Posterior cingulate gyrus (tissue), 11 donors: ENCODE measurements around the gene MKNK2.

Experiments used
- DNase-seq, 10 donors: peaks; one replicate each; pipeline versions ENCODE4 v3.0.0 to v3.0.0-alpha.2; 2020 to 2021; ENCODE audit warnings: mixed read lengths in 3 of 10
- intact Hi-C: fragments of 100-400 bp; cut with DNase I; formaldehyde crosslinking; loops from one replicate; pipeline ENCODE4 v1.15.1; 2023

MKNK2 gene

DNA sequence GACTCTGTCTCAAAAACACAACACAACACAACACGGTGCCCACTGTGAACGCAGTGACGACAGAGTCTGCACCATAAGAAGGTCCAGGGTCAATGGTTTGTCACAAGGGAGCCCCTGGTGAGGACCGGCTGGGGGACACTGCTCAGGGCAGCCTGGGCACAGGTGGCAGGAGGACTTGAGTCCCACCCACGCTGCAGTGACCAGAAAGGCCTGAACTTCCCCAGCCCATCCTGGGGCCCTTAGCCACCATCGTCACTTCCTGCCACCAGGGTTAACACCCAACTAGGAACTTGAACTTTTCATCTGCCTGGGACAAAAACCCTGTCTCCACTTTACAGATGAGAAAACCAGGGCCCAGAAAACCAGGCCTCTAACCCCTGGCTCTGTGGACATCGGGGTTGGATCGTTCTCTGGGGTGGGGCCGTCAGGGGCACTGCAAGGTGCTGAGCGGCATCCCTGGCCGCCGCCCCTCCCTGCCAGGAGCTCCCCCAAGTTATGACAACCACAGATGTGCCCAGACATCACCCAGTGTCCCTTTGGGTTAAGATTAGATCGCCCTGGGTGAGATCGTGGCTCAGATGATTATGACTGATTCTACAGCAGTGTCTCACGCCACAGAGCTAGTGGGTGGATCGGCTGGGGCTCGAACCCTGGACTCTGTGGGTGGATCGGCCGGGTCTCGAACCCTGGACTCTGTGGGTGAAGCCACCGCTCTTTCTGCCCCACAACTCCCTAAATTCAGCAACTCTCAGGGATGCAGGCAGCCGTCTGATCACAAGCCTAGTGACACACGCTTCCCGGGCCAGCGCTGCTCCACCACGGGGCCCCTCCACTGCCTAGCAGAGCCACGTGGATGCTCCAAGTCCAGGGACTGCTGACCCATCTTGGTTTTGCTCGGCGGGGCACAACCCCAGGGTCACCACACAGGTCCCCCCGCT, 31.1 kb upstream of the MKNK2 start:
- DNase-seq = peak in 1 of 10 donors; percentile 76
- intact Hi-C loops = no loop called here

GRCh38 chr19:2080336-2080988, 29.4 kb upstream of the MKNK2 start:
- intact Hi-C loops = no loop called here
- peak in 1 of 10 donors; percentile 59 for DNase-seq

GRCh38 chr19:2079865-2080301, 28.8 kb upstream of the MKNK2 start:
- peak in 1 of 10 donors; percentile 78 for DNase-seq
- intact Hi-C loops = no loop called here

- DNase-seq = peak in 1 of 10 donors; percentile 79
- intact Hi-C loops = no loop called here
These were observed 28.2 kb upstream of the MKNK2 start for GRCh38 chr19:2079076-2079864.

- intact Hi-C loops = no loop called here
- peak in 2 of 10 donors; percentile 63 to 69 for DNase-seq
These were observed 27.0 kb upstream of the MKNK2 start for GRCh38 chr19:2077833-2078619.

DNA sequence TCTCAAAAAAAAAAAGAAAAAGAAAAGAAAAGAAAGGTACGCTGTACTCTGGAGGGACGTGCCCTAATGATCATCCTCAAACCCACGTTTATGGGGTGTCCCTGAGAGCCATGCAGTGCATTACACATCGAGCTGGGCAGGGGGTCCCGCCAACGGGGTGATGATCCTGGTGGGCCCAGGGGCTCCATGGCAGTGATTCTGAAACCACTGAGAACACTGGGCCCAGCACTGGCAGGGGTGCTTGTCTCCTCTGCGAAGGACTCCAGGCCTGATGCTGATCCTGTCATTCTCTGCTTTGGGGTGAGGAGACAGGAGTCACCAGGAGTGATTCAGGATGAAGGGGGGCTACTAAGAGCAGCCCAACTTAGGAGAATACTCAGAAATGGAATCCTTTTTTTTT, 26.4 kb upstream of the MKNK2 start:
- no peak for DNase-seq
- intact Hi-C loops = no loop called here

DNA sequence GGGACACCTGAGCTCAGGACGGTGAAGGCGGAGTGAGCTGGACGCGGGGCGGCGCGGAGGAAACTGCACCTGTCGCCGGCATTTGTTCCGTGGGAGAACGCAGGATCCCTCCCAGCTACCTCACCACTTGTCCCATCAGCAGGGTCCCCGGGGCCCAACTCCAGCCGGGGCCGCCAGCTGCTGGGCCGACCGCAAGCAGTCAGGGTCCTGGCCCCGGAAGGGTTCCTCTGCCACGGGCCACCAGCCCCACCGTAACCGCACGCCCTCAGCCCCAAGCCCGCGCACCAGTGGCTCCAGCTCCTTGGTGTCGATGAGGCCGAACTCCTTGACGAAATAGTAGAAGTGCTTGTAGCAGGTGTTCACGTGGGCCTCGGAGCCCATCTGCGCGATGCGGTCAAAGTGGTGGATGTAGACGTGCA, 25.5 kb upstream of the MKNK2 start:
- intact Hi-C loops = no loop called here
- DNase-seq = no peak

GRCh38 chr19:2072757-2073551, 21.9 kb upstream of the MKNK2 start:
- no peak for DNase-seq
- intact Hi-C loops = no loop called here

GRCh38 chr19:2070986-2071673, 20.1 kb upstream of the MKNK2 start:
- no peak for DNase-seq
- intact Hi-C loops = no loop called here

GRCh38 chr19:2070436-2070827, 19.4 kb upstream of the MKNK2 start:
- DNase-seq = no peak
- intact Hi-C loops = no loop called here

- intact Hi-C loops = no loop called here
- DNase-seq = peak; percentile 49 to 94 (median 63)
These were observed 13.9 kb upstream of the MKNK2 start for GRCh38 chr19:2064788-2065524.

GRCh38 chr19:2064395-2064787, 13.3 kb upstream of the MKNK2 start:
- DNase-seq = no peak
- intact Hi-C loops = no loop called here

GRCh38 chr19:2063824-2064223, 12.8 kb upstream of the MKNK2 start:
- no peak for DNase-seq
- intact Hi-C loops = no loop called here

DNA sequence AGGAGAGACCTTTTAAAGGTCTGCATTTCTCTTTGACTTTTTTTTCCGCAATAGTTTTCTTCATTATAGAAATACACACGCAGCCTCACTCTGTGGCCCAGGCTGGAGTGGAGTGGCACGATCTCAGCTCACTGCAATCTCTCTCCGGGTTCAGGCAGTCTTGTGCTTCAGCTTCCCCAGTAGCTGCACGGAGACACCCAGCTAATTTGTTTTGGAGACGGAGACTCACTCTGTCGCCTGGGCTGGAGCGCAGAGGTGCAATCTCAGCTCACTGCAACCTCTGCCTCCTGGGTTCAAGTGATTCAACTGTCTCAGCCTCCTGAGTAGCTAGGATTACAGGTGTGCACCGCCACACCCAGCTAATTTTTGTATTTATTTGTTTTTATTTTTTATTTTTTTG, 11.7 kb upstream of the MKNK2 start:
- intact Hi-C loops = no loop called here
- no peak for DNase-seq

GRCh38 chr19:2062389-2062729, 11.3 kb upstream of the MKNK2 start:
- intact Hi-C loops = no loop called here
- no peak for DNase-seq

GRCh38 chr19:2061495-2062388, 10.7 kb upstream of the MKNK2 start:
- DNase-seq = peak; percentile 97 to 100 (median 98)
- intact Hi-C loops = no loop called here

GRCh38 chr19:2060884-2061494, 9.9 kb upstream of the MKNK2 start:
- peak in 4 of 10 donors; percentile 32 to 91 (median 75) for DNase-seq
- intact Hi-C loops = no loop called here
